PFSK-1 (cell line): ENCODE results near the gene PIK3R3.

Experiments used
- FOXP2 ChIP-seq: optimal IDR thresholded peaks from 2 replicates; pipeline ENCODE3; 2011; ENCODE audit warnings: borderline replicate concordance, control low read depth, inconsistent platforms; ENCODE audit not compliant: insufficient read depth; ENCODE audit errors: extremely low read length, extremely low read depth
- POLR2AphosphoS5 ChIP-seq: IDR thresholded peaks from 2 replicates; pipeline ENCODE4 v1.6.1; 2012; ENCODE audit warnings: low read depth, mild to moderate bottlenecking, control low read depth, low read length, moderate library complexity
- SIN3A ChIP-seq: IDR thresholded peaks from 2 replicates; pipeline ENCODE4 v1.6.1; 2012; ENCODE audit warnings: mild to moderate bottlenecking, low read length, moderate library complexity, borderline replicate concordance; ENCODE audit not compliant: insufficient read depth
- TAF1 ChIP-seq: IDR thresholded peaks from 2 replicates; pipeline ENCODE4 v1.6.1; 2012; ENCODE audit warnings: low read length, control low read depth, borderline replicate concordance; ENCODE audit not compliant: insufficient read depth
- TF ChIP-seq, protein P1 (sequence below), 2 experiments: IDR thresholded peaks; 2 replicates each; pipeline versions ENCODE4 v1.6.1 to v1.8.0; 2011 to 2012; ENCODE audit warnings: low read depth in 2 of 2, low read length in 2 of 2, control low read depth in 1 of 2, inconsistent platforms in 1 of 2, mild to moderate bottlenecking in 1 of 2, moderate library complexity in 1 of 2; ENCODE audit not compliant: insufficient read depth in 1 of 2

PIK3R3 gene

DNA sequence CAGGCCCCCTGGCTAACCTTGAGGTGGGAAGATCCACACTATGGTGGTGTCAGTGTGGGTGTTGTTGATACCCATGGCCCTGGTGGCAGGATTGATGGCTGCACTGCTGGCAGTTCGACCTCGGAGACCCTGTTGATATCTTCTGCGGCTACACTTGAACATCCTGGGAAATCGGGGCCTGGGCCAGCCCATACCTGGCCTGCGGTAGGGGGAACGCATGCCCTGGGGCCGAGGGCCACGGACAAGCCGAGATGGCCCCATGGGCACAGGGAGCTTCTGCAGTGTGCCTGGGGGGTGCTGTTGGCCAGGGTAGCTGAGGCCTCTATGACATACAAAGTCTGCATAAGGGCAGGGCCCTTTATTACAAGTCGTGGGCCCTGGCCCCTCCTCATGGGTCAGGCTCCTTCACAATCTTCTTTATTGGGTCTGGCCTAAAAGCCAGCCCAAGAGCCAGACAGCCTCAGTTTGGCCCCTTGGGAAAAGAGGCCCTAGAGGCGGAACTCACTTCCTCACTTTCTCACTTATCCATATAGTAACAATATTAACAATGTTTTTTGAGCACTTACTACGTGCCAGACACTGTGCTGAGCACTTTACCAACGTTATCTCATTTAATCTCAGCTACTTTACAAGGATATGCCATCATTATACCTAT is 43.9 kb upstream of the PIK3R3 start, which contains the start of gene P3R3URF:
TSS of gene P3R3URF (minus strand) at position 278 of the 655 bp plus-strand sequence. CDS start at position 261, 17 bp downstream.
- TF ChIP-seq POLR2AphosphoS5 (no peak), FOXP2 (no peak), TAF1 (no peak), SIN3A (no peak)
- TF ChIP-seq, protein P1, sequence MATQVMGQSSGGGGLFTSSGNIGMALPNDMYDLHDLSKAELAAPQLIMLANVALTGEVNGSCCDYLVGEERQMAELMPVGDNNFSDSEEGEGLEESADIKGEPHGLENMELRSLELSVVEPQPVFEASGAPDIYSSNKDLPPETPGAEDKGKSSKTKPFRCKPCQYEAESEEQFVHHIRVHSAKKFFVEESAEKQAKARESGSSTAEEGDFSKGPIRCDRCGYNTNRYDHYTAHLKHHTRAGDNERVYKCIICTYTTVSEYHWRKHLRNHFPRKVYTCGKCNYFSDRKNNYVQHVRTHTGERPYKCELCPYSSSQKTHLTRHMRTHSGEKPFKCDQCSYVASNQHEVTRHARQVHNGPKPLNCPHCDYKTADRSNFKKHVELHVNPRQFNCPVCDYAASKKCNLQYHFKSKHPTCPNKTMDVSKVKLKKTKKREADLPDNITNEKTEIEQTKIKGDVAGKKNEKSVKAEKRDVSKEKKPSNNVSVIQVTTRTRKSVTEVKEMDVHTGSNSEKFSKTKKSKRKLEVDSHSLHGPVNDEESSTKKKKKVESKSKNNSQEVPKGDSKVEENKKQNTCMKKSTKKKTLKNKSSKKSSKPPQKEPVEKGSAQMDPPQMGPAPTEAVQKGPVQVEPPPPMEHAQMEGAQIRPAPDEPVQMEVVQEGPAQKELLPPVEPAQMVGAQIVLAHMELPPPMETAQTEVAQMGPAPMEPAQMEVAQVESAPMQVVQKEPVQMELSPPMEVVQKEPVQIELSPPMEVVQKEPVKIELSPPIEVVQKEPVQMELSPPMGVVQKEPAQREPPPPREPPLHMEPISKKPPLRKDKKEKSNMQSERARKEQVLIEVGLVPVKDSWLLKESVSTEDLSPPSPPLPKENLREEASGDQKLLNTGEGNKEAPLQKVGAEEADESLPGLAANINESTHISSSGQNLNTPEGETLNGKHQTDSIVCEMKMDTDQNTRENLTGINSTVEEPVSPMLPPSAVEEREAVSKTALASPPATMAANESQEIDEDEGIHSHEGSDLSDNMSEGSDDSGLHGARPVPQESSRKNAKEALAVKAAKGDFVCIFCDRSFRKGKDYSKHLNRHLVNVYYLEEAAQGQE (IDR thresholded peaks at IDR 0.05; ENCODE audit: insufficient read depth in 1 of 2, low read depth in 2 of 2, low read length in 2 of 2): no peak

DNA sequence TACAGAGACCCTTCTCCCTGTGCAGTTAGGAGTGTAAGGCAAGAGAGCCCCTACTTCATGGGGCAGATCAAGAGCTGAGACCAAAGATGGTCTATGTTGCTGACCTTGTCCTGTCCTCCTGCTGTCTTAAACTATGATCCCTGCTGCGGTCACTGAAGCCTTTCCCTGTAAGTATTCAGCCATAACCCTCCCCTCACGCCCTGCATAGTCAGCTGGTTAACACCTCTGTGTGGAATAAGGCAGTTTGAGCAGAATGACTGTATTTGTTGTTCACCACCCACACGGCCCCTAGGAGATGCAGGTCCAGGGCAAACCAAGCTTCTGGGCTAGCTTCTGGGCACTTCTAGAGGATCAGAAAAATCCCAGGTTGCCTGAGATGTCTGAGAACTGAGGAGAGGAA is 42.8 kb upstream of the PIK3R3 start:
- no peak for TF ChIP-seq FOXP2
- TF ChIP-seq, protein P1 (IDR thresholded peaks at IDR 0.05; ENCODE audit: insufficient read depth in 1 of 2, low read depth in 2 of 2, low read length in 2 of 2): no peak
- no peak for TF ChIP-seq TAF1

DNA sequence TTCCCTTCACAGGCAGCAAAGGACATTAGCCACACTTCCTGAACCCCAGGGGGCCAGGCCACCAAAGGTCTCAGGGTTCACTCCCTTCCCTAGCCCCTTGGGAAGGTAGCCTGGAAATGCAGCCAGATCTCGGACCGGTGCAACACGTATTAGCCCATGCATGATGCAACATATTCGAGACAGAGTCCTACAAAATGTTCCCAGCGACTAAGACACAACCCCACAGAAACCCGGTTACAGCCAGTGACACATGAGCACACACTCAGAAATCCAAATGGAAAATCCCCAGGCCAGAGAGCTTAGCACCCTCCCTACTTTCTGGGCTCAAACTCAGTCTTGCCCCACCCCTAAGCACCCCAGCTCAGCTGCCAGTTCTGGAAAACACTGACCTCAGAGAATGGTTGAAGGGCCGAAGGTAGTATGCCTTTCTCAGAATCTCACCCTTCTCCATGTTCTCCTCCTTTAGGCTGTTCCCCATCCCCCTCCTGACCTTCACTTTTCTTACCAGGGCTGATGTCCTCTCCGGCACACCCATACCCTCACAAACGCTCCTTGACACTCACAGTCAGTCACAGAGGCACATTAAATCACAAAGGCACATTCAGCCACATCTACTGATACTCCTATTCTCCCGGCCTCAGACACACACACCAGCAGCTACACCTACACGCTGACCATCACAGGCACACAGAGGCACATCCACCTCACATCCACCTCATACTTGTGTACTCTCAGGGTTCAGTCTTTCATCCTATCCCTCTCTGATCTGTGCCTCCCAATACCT is 42.2 kb upstream of the PIK3R3 start, which contains the start of gene TSPAN1:
TSS of gene TSPAN1 (plus strand) at position 640 of the 784 bp plus-strand sequence. CDS start 6,021 bp downstream, outside the sequence.
- no peak for TF ChIP-seq TAF1
- TF ChIP-seq SIN3A: no peak
- no peak for TF ChIP-seq POLR2AphosphoS5
- no peak for TF ChIP-seq FOXP2
- TF ChIP-seq, protein P1 (IDR thresholded peaks at IDR 0.05; ENCODE audit: insufficient read depth in 1 of 2, low read depth in 2 of 2, low read length in 2 of 2): no peak

DNA sequence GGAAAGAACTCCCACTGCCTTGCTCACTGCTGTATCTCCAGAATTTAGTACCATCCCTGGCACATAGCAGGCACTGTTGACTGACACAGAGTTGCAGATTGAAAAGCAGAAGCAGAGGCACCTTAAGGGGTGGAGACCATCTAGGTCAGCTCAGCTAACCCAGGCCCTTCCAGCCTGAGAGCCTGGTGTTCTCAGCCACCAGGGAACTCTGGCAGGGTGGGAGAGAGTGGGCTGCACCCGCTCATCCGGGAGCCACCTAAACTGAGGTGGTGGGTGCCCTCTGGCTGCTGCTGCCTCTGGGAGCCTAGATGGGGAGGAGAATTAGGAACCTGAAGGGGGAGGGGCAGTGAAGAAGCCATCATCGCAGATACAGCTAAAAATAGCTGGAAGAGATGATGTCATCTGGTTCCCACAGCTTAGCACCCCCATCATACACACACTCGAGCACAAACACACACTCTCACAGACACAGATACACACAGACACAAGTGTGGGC is 41.0 kb upstream of the PIK3R3 start:
- TF ChIP-seq POLR2AphosphoS5 (no peak), SIN3A (no peak), TAF1 (no peak), FOXP2 (no peak)
- TF ChIP-seq, protein P1 (IDR thresholded peaks at IDR 0.05; ENCODE audit: insufficient read depth in 1 of 2, low read depth in 2 of 2, low read length in 2 of 2): no peak
